MM.1S (cell line): Measurements from ENCODE around the gene PISD.

Experiments
- CTCF ChIP-seq: fragments of 300-600 bp; sonication (generic); IDR thresholded peaks from 2 replicates; pipeline ENCODE4 v1.5.1; 2016; ENCODE audit warnings: antibody characterized with exemption, low read length, mixed read lengths
- EZH2 ChIP-seq: fragments of 300-600 bp; sonication (generic); optimal IDR thresholded peaks from 2 replicates; pipeline ENCODE3; 2017; ENCODE audit warnings: low read depth, mild to moderate bottlenecking, antibody characterized with exemption, low read length, mixed read lengths
- EZH2phosphoT487 ChIP-seq: fragments of 300-600 bp; sonication (generic); IDR thresholded peaks from 2 replicates; pipeline ENCODE4 v1.6.1; 2018; ENCODE audit warnings: antibody characterized with exemption, low read length

- no peak for TF ChIP-seq CTCF
- TF ChIP-seq EZH2phosphoT487: no peak
- no peak for TF ChIP-seq EZH2
Measured at GRCh38 chr22:31569126-31569525, 92.9 kb downstream of the PISD start.
